ENCODE results near the gene MIER3.

Gene MIER3

DNA sequence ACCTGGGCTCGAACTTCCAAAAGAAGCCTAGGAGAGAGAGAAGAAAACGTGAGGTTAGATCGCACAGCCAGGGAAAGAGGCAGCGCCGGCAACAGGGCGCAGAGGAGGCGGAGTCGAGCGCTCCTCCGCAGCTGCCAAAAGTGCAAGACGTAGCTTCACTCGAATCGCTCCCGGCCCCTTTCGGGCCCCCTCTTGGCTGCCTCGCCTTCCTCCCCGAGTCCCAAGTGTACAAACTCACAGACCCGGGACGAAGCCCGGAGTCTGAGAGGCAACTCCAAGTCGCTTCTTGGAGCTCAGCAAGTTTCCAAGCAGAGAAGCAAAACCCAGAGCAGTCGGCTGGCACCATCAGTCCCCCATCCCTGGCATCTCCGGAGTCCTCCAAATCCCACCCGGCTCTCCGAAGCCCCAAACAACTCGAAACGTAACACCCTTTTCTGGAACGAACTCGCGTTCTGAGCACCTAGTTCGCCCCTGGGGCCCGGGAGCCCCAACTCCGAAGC lies 1.2 kb downstream of the MIER3 start:
- peak; percentile 21 for DNase-seq (ENCODE audit: low read depth)
- TF ChIP-seq, protein P1, sequence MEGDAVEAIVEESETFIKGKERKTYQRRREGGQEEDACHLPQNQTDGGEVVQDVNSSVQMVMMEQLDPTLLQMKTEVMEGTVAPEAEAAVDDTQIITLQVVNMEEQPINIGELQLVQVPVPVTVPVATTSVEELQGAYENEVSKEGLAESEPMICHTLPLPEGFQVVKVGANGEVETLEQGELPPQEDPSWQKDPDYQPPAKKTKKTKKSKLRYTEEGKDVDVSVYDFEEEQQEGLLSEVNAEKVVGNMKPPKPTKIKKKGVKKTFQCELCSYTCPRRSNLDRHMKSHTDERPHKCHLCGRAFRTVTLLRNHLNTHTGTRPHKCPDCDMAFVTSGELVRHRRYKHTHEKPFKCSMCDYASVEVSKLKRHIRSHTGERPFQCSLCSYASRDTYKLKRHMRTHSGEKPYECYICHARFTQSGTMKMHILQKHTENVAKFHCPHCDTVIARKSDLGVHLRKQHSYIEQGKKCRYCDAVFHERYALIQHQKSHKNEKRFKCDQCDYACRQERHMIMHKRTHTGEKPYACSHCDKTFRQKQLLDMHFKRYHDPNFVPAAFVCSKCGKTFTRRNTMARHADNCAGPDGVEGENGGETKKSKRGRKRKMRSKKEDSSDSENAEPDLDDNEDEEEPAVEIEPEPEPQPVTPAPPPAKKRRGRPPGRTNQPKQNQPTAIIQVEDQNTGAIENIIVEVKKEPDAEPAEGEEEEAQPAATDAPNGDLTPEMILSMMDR (IDR thresholded peaks at IDR 0.05; ENCODE audit: control insufficient read depth, insufficient read depth, low read depth, low read length, missing control alignments): no peak
- H3K4me3 ChIP-seq (ENCODE audit: control insufficient read depth, low read depth, low read length): peak overlapping the region; percentile 79

DNA sequence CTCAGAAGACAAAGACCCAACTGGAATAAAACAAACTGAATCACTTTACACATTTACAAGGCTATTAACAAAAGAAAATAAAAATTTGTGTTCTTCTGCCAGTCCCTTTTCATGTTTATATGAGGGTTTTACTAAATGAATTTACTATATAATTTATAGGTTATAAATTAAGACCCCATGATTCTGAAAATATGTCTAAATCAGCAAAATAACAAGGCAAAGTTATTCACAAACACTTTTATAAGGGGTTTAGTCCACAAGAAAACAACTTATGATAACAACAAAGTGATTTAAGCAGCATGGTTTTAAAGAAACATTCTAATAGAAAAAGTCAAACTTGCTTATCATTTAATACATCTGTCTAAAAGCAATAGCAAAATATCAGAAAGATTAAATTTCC lies 4.9 kb downstream of the MIER3 start:
- H3K4me3 ChIP-seq (ENCODE audit: control insufficient read depth, low read depth, low read length): no peak overlapping the region
- TF ChIP-seq, protein P1 (IDR thresholded peaks at IDR 0.05; ENCODE audit: control insufficient read depth, insufficient read depth, low read depth, low read length, missing control alignments): no peak
- no peak for DNase-seq (ENCODE audit: low read depth)

DNA sequence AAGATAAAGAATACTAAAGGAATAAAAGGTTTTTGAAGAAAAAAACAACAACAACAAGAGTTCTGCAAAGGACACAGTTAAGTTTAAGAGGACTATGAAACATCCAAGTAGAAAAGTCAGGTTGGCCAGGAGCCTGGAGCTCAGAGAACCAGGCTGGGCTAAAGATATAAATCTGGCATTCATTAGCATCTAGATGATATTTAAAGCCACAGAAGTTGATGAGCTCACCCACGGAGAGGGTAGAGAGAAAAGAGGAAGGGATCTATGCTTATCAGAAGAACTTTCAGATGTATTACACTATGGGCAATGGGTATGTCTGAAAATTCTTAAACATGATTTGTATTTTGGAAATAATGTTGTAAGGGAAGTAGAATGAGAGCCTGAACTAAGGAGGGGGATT lies 9.9 kb downstream of the MIER3 start:
- no peak overlapping the region for H3K4me3 ChIP-seq (ENCODE audit: control insufficient read depth, low read depth, low read length)
- DNase-seq (ENCODE audit: low read depth): peak; percentile 61
- TF ChIP-seq, protein P1 (IDR thresholded peaks at IDR 0.05; ENCODE audit: control insufficient read depth, insufficient read depth, low read depth, low read length, missing control alignments): no peak

DNA sequence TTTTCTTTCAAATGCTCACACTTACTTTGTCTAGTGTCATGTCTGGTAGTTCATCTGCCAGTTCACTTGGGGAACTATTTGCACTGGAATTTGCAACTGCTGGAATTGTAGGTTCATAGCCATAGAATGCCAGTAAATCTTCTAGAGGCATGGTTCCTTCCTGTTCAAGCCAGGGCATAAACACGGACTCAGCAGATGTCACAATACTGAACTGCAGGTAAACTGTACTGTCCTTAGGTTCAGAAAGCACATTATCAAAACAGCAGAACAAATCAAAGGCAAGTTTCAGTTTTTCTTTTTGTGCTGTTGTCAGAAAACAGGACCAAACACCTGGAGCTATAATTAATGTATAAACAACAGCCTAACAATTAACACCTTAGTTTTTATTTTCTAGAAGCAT lies 13.1 kb downstream of the MIER3 start:
- no peak overlapping the region for H3K4me3 ChIP-seq (ENCODE audit: control insufficient read depth, low read depth, low read length)
- TF ChIP-seq, protein P1 (IDR thresholded peaks at IDR 0.05; ENCODE audit: control insufficient read depth, insufficient read depth, low read depth, low read length, missing control alignments): no peak

DNA sequence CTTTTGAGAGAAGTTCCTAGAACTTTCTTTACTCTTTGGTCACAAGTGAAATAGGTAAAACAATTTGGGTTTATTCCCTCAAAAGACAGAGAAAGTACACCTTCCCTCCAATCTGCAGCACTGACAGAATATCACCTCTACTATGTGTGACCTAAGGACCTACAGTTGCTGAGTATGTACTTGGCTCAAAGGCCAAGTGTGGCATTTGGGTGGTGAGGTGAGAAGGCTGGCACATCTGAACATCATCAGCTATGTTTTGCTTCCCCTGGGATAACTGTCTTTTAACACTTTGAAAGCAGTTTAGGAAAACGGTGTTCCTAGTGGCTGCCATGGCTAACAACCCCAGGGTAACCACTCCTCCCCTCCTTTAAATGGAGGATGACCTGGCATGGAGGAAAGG lies 17.6 kb downstream of the MIER3 start:
- TF ChIP-seq, protein P1 (IDR thresholded peaks at IDR 0.05; ENCODE audit: control insufficient read depth, insufficient read depth, low read depth, low read length, missing control alignments): no peak

More for the DNA sequence above, 13.1 kb downstream of the MIER3 start:
- no peak for DNase-seq (ENCODE audit: low read depth)

DNA sequence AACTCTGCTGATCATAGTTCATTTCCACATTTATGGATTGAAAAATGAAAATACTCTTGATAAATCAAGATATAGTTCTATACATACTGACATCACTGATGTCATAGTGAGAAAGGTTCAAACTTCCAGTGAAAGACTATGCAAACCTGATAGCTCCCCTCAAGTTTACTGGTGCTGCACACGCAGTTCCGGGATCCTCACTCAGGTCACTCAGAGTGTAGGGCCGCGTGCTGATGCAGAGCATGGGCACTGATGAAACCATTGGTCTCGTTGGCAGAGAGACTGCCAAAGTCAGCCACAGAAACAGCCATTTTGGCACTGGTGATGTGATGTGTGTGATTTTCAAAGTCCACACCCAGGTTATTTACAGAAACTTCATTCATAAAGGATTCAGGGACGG lies 29.0 kb downstream of the MIER3 start:
- no peak for DNase-seq (ENCODE audit: low read depth)
- H3K4me3 ChIP-seq (ENCODE audit: control insufficient read depth, low read depth, low read length): no peak overlapping the region
- TF ChIP-seq, protein P1 (IDR thresholded peaks at IDR 0.05; ENCODE audit: control insufficient read depth, insufficient read depth, low read depth, low read length, missing control alignments): no peak

More for the DNA sequence above, 17.6 kb downstream of the MIER3 start:
- no peak overlapping the region for H3K4me3 ChIP-seq (ENCODE audit: control insufficient read depth, low read depth, low read length)
- DNase-seq (ENCODE audit: low read depth): no peak
